WTC11 (cell line): Measurements from ENCODE around the gene XPNPEP1. TPM values are rescaled to one million over a fixed set of nuclear protein-coding genes. Genes with fewer than 3 reads are reported as not detected.

Experiments used
- ATAC-seq: fragments of 200-7000 bp; cut with Tn5 transposase; 2 replicates; pipeline ENCODE4 v1.10.0; 2021; ENCODE audit warnings: mild to moderate bottlenecking, moderate library complexity
- CTCF ChIA-PET: fragments of 300-600 bp; sonication (Branson Sonifier 250); formaldehyde crosslinking; loops from one replicate; lab custom pipeline; 2021; ENCODE audit warnings: antibody characterized with exemption; lab: Charles Lee
- POLR2A ChIA-PET: fragments of 350-600 bp; sonication (Branson Sonifier 250); formaldehyde crosslinking; loops from one replicate; lab custom pipeline; 2021; ENCODE audit warnings: antibody characterized with exemption; lab: Charles Lee
- DNase-seq: peaks from one replicate; pipeline ENCODE4 v3.0.0; 2021; ENCODE audit warnings: low spot score
- H3K27ac Mint-ChIP-seq: 2 replicates; pipeline ENCODE4 v1.8.0; 2021; ENCODE audit warnings: mixed read lengths
- H3K27me3 Mint-ChIP-seq: 2 replicates; pipeline ENCODE4 v1.8.0; 2021; ENCODE audit warnings: low read depth, mild to moderate bottlenecking, moderate library complexity, mixed read lengths
- H3K36me3 Mint-ChIP-seq: 2 replicates; pipeline ENCODE4 v1.8.0; 2021; ENCODE audit warnings: mixed read lengths
- H3K4me1 Mint-ChIP-seq: 2 replicates; pipeline ENCODE4 v1.8.0; 2022; ENCODE audit warnings: mixed read lengths
- H3K4me3 Mint-ChIP-seq: 2 replicates; pipeline ENCODE4 v1.8.0; 2021; ENCODE audit warnings: mild to moderate bottlenecking, moderate library complexity, mixed read lengths
- H3K9me3 Mint-ChIP-seq: 2 replicates; pipeline ENCODE4 v1.8.0; 2021; ENCODE audit warnings: mixed read lengths
- CREM ChIP-seq: sonication (generic); formaldehyde crosslinking; IDR thresholded peaks from 2 replicates; pipeline ENCODE4 v1.8.1; 2022; ENCODE audit warnings: mild to moderate bottlenecking, missing genetic modification reagents, moderate library complexity
- IRF2 ChIP-seq: sonication (generic); formaldehyde crosslinking; IDR thresholded peaks from 2 replicates; pipeline ENCODE4 v1.8.0; 2022; ENCODE audit warnings: low read depth, missing genetic modification reagents, borderline replicate concordance
- MAX ChIP-seq: sonication (generic); formaldehyde crosslinking; IDR thresholded peaks from 2 replicates; pipeline ENCODE4 v1.8.0; 2022; ENCODE audit warnings: mild to moderate bottlenecking, missing genetic modification reagents
- MLX ChIP-seq: sonication (generic); formaldehyde crosslinking; IDR thresholded peaks from 2 replicates; pipeline ENCODE4 v1.8.1; 2023; ENCODE audit warnings: mild to moderate bottlenecking, missing genetic modification reagents, moderate library complexity
- MYBL2 ChIP-seq: sonication (generic); formaldehyde crosslinking; IDR thresholded peaks from 2 replicates; pipeline ENCODE4 v1.8.1; 2023; ENCODE audit warnings: mild to moderate bottlenecking, moderate library complexity, missing genetic modification reagents
- NFATC4 ChIP-seq: fragments of 250-450 bp; sonication (Bioruptor Pico); IDR thresholded peaks from 2 replicates; pipeline ENCODE4 v1.9.0; 2021; ENCODE audit warnings: mild to moderate bottlenecking
- NR3C1 ChIP-seq: sonication (generic); formaldehyde crosslinking; conservative IDR thresholded peaks from 2 replicates; pipeline ENCODE4 v1.8.1; 2023; ENCODE audit warnings: low read depth, mild to moderate bottlenecking, missing genetic modification reagents
- SMAD4 ChIP-seq: sonication (generic); formaldehyde crosslinking; IDR thresholded peaks from 2 replicates; pipeline ENCODE4 v1.8.0; 2022; ENCODE audit warnings: mild to moderate bottlenecking, missing genetic modification reagents
- TP53 ChIP-seq: sonication (generic); formaldehyde crosslinking; IDR thresholded peaks from 2 replicates; pipeline ENCODE4 v1.8.1; 2023; ENCODE audit warnings: mild to moderate bottlenecking, missing genetic modification reagents
- ZNF232 ChIP-seq: sonication (generic); formaldehyde crosslinking; IDR thresholded peaks from 2 replicates; pipeline ENCODE4 v1.8.0; 2022; ENCODE audit warnings: mild to moderate bottlenecking, missing genetic modification reagents
- ZNF423 ChIP-seq: fragments of 250-450 bp; sonication (Bioruptor Pico); IDR thresholded peaks from 2 replicates; pipeline ENCODE4 v2.1.2; 2022; ENCODE audit warnings: mild to moderate bottlenecking, moderate library complexity
- ZNF532 ChIP-seq: fragments of 250-450 bp; sonication (Bioruptor Pico); IDR thresholded peaks from 2 replicates; pipeline ENCODE4 v1.9.0; 2021; ENCODE audit warnings: mild to moderate bottlenecking, borderline replicate concordance
- total RNA-seq: library from RNA; stranded (reverse); gene quantifications from 3 replicates; pipeline ENCODE4 v1.2.3, GENCODE V29; 2021

XPNPEP1 gene
- total RNA-seq, 1 experiment from 2014 or later = 59.3 TPM

- POLR2A ChIA-PET = interaction anchor here (0.6 to 1.9 kb wide), 6 partner anchors 11 to 276 kb away, joined by 3 to 13 read pairs (median 7); partner anchors contain the start of genes ADD3 and XPNPEP1
- CTCF ChIA-PET = interaction anchor here (1.2 to 2.6 kb wide), 8 partner anchors 9 to 103 kb away, joined by 3 to 41 read pairs (median 8); partner anchors contain the start of gene ADD3
- peak overlapping the region; percentile 98 for H3K27ac Mint-ChIP-seq
These were observed 10.8 kb upstream of the XPNPEP1 start for GRCh38 chr10:109933984-109934565.

GRCh38 chr10:109932968-109933367, 9.7 kb upstream of the XPNPEP1 start:
- no peak overlapping the region for H3K4me3 Mint-ChIP-seq
- ATAC-seq (no peak), DNase-seq (no peak)
- 0 out of 2 replicates have a peak, but pooled peaks cover 4% of the 10 kb centered on the region for H3K27me3 Mint-ChIP-seq
- peaks cover 3% of the 10 kb centered on the region for H3K9me3 Mint-ChIP-seq
- TF ChIP-seq IRF2 (CRISPR knock-in tag) (no peak), NR3C1 (no peak), MYBL2 (no peak), ZNF423 (CRISPR knock-in tag) (no peak), TP53 (CRISPR knock-in tag) (no peak), NFATC4 (CRISPR knock-in tag) (no peak), MLX (CRISPR knock-in tag) (no peak), ZNF232 (CRISPR knock-in tag) (no peak), CREM (CRISPR knock-in tag) (no peak)
- ChIA-PET POLR2A (no interaction called here), CTCF (no interaction called here)
- H3K4me1 Mint-ChIP-seq = peaks cover 75% of the 10 kb centered on the region
- peaks cover 4% of the 10 kb centered on the region; the same call in 1 of the 2 replicates for H3K36me3 Mint-ChIP-seq
- no peak overlapping the region; the same call in 1 of the 2 replicates for H3K27ac Mint-ChIP-seq

More at GRCh38 chr10:109933984-109934565, 10.8 kb upstream of the XPNPEP1 start:
- Mint-ChIP-seq H3K4me1 (peaks cover 75% of the 10 kb centered on the region), H3K27me3 (0 out of 2 replicates have a peak, but pooled peaks cover 4% of the 10 kb centered on the region), H3K36me3 (no peaks in the 10 kb centered on the region), H3K9me3 (no peaks in the 10 kb centered on the region), H3K4me3 (peak overlapping the region; percentile 48)
- DNase-seq (peak; percentile 26), ATAC-seq (peak; percentile 43)
- TF ChIP-seq ZNF532 (CRISPR knock-in tag) (peak; percentile 15; the same call in 1 of the 2 replicates), CREM (CRISPR knock-in tag) (0 out of 2 replicates have a peak, but pooled peaks have one; percentile 35), MAX (CRISPR knock-in tag) (0 out of 2 replicates have a peak, but pooled peaks have one; percentile 16), MLX (CRISPR knock-in tag) (no peak)

DNA sequence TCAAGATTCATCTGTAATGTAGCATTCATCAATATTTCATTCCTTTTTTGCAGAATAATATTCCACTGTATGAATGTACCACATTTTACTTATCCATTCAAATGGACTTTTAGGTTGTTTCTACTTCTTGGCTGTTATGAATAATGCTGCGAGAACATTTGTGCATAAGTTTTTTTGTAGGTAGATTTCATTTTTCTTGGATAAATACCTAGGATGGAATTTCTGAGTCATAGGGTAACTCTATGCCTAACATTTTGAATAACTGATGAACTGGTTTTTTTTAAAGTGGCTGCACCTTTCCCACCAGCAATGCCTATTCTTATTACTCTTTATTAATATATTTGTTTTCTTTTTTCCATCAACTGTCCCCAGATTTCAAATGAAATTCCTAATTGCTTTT, 9.1 kb upstream of the XPNPEP1 start:
- Mint-ChIP-seq H3K36me3 (peaks cover 6% of the 10 kb centered on the region; the same call in 1 of the 2 replicates), H3K4me3 (no peak overlapping the region), H3K9me3 (peaks cover 5% of the 10 kb centered on the region), H3K4me1 (peaks cover 74% of the 10 kb centered on the region), H3K27ac (peak overlapping the region; percentile 51; the same call in 1 of the 2 replicates), H3K27me3 (no peaks in the 10 kb centered on the region)
- DNase-seq = no peak
- no peak for ATAC-seq
- POLR2A ChIA-PET = no interaction called here
- no peak for TF ChIP-seq SMAD4 (CRISPR knock-in tag)
- CTCF ChIA-PET = no interaction called here
